Measurements from ENCODE around the gene PHC2.

PHC2 gene

DNA sequence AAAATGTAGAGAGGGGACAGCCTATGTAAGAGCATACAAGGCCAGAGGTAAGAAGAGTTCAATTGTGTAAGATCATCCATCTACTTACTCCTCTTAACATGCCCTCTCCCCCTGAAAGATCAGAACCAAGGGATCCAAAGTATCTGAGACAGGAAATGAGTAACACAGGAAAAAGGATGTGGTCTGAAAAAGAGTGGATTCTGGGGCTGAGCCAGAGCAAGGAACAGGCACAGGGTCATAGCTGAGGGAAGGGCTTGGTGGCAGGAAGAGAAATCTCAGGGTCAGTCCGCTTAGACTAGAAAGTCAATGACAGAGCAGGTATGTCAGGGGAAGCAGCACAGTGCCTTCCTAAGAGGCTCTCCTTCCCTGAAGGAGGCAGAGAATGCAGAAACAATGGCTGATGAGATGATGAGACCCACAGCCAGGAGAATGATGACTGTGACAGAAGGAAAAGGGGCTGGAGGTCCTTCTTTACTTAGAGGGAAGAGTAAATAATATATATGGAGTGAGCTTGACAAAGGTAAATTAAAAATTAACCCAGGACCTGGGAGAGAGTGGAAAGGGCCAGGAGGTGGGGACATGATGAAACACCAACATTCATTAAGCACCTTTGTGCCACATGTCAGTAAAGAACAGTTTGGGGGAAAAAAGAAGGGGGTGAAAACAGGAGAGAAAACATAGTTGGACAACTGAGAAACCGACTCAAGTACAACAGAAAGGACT is 83.8 kb downstream of the PHC2 start:
- TF ChIP-seq, protein P1, sequence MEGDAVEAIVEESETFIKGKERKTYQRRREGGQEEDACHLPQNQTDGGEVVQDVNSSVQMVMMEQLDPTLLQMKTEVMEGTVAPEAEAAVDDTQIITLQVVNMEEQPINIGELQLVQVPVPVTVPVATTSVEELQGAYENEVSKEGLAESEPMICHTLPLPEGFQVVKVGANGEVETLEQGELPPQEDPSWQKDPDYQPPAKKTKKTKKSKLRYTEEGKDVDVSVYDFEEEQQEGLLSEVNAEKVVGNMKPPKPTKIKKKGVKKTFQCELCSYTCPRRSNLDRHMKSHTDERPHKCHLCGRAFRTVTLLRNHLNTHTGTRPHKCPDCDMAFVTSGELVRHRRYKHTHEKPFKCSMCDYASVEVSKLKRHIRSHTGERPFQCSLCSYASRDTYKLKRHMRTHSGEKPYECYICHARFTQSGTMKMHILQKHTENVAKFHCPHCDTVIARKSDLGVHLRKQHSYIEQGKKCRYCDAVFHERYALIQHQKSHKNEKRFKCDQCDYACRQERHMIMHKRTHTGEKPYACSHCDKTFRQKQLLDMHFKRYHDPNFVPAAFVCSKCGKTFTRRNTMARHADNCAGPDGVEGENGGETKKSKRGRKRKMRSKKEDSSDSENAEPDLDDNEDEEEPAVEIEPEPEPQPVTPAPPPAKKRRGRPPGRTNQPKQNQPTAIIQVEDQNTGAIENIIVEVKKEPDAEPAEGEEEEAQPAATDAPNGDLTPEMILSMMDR (IDR thresholded peaks at IDR 0.05; ENCODE audit: borderline replicate concordance, insufficient read depth, low read depth, low read length) = no peak
- H3K4me3 ChIP-seq (ENCODE audit: low read depth, low read length) = no peak overlapping the region

DNA sequence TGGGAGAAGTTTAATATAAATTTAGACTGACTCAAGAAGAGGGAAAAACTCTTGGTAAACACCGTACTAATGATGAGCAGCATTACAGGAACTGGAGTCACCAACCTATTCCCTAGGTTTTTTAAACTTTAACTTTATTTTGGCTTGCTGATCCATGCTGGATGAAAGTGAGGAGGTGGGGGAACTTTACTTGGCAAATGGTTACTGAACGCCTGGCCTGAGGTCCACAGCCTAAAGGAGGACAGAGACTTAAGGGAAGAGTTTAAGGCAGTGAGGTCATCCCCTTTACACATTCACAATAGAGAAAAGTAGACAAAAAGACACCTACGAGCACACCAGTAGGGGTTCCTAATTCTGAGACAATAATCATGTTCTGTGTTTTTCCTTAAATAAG is 84.4 kb downstream of the PHC2 start:
- TF ChIP-seq, protein P1 (IDR thresholded peaks at IDR 0.05; ENCODE audit: borderline replicate concordance, insufficient read depth, low read depth, low read length) = no peak
- H3K4me3 ChIP-seq (ENCODE audit: low read depth, low read length) = no peak overlapping the region

DNA sequence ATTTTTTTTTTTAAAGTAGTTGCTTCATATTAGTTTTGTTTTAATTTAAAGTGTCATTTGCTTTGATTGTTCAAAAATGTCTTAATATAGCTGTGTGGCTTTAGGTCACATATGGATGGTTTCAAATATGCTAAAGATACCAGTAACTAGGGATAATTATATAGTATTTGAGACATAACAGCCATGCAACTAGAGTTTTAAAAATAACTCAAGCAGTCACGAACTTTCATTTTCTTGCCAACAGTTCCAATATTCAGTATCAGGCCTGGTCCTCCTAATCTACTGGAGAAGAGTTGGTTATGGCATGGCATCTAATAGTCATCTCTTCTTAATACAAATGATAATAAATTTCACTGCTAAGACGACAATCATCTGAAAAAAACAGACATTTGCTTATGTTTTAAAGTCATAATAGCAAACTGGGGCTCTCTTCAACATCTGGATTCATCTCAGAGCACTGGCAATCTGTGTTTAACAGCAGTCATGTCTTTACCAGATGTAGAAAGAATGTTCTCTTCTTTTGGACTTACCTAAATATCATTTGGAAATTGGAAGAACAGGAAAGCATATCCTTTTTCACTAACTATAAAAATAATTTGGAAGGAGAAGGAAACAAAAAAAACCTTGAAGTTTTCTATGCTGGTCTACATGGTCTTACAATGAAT is 85.9 kb downstream of the PHC2 start:
- no peak overlapping the region for H3K4me3 ChIP-seq (ENCODE audit: low read depth, low read length)
- TF ChIP-seq, protein P1 (IDR thresholded peaks at IDR 0.05; ENCODE audit: borderline replicate concordance, insufficient read depth, low read depth, low read length) = no peak

DNA sequence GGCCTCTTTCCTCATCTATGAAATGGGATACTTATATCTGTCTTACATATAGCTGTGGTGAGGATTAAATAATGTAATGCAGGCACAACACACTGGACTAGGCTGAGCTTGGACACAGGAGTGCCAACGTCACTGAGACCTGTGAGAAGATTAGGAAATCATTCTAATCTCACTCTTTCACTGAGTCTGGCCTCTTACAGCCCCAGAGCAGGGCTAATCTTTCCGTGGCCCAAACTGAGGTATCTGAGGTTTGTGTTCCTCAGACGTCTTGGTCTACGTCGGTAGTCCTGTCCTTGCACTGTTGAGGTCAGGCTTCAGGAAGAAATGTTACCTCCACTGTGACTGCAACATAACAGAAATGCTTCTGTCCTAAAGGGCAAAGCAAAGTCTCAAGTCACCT is 87.4 kb downstream of the PHC2 start:
- TF ChIP-seq, protein P1 (IDR thresholded peaks at IDR 0.05; ENCODE audit: borderline replicate concordance, insufficient read depth, low read depth, low read length) = no peak
- H3K4me3 ChIP-seq (ENCODE audit: low read depth, low read length) = no peak overlapping the region

DNA sequence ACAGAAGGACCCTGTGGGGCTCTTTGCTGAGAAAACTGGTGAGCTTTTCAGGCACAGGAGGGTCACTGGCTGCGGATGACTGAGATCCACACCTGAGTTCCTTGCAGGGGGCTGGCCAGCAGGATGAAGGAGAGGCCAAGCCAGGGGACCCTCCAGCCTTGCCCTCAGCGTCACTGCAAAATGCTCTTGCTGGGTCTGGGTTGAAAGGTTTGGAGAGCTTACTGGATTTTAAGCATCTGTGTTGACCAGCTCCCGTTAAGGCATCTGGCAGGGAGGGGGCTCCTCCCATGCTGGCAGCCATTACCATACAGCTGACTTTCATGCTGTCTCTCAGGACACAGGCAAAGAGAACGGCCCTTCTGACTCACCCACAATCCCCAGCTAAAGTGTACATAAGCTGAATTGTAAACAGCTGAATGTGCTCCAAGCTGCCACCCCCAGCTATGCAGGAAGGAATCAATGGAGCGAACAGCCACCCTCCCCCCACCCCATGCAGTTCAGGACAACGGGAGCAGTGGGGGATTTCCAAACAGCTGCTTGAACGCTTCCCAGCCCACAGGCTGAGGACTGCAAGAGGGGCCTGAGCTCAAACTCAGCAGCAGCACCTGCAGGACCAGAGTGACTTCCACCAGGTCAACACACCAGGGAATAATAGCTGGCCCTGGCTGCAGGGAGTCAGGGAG is 88.7 kb downstream of the PHC2 start:
- no peak overlapping the region for H3K4me3 ChIP-seq (ENCODE audit: low read depth, low read length)
- TF ChIP-seq, protein P1 (IDR thresholded peaks at IDR 0.05; ENCODE audit: borderline replicate concordance, insufficient read depth, low read depth, low read length) = no peak

DNA sequence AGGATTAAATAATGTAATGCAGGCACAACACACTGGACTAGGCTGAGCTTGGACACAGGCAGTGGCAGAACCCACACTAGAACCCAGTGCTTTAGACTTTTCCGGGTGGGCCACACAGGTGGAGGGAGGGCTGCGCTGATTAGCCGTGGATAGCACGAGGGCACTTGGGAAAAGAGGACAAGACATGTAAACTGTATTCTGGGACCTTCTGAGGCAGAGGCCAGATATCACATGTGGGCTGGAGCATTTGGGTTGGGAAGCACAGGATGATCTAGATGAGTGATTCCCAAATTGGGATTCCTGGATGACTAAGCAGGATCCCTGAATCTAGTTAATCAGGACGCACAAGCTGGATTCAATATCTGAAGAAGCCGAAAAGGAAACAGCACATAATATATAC is 89.7 kb downstream of the PHC2 start:
- TF ChIP-seq, protein P1 (IDR thresholded peaks at IDR 0.05; ENCODE audit: borderline replicate concordance, insufficient read depth, low read depth, low read length) = no peak
- H3K4me3 ChIP-seq (ENCODE audit: low read depth, low read length) = no peak overlapping the region
